GM19193 (cell line): ENCODE measurements around the gene EEFSEC.

Experiments
- POLR2A ChIP-seq: IDR thresholded peaks from 4 replicates; pipeline ENCODE4 v1.6.1; 2011; ENCODE audit not compliant: insufficient read depth, insufficient read length; ENCODE audit errors: extremely low read depth

The EEFSEC gene

DNA sequence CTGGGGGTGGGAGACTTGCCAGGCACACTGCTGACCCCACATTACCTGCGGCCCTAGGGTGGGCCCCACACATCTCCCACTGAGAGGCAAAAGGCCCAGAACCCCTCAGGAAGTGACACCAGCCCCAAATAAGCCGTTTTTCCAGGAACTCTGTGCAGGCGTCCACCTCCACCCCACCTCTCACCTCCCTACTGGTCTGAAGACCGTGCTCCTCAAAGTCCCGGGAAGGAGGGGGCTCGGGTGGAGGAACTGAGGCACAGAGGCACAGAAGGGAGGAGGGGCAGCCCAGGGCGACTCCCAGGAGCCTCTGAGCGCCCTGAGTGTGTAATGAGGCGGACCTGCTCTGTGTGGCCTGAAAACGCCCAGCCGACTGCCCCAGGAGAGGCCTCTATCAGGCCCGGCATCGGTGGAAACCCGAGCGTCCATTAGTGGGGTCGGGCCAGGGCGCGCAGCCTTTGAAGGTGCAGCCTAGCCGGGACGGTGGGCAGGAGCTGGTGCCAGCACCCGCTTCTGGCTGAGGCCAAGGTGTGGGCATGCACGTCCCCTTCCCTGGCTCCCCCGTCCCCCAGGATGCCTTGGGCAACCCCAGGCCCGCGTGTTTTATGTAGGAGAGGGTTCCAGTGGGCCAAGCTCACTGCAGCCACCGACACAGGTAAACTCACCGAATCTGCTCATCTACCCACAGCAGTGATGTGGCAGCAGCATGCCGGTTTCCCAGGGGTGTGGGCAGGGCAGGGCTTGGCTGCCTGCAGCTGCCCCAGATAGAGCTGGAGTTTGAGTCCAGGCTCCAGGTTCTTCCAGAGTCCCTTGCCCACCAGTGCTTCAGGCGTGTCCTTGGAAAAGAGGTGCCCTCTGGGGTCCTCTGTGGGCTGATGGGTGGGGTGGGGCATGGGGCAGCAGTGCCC, 257.6 kb downstream of the EEFSEC start:
- TF ChIP-seq POLR2A = no peak

DNA sequence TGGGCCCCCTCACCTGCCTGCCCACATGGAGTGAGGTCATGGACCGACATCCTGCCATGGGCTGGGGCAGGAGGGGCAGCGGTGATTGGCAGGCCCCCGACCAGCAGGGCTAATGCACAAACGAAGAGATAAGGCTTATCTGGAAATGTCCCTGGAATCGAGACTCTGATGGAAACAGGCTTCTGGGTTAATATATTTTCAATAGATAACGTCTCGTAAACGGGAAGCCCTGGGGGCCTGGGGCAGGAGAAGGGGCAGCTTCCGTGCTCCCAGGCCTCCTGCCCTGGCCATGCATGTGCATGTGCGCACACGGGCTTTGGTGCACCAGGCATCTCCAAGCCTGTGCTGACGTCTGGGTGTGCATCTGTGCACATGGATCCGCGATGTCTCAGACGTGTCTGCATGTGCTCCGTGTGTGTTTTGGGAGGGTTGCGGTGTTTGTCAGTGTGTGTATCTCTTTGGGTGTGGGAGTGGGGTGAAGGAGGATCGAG, 258.3 kb downstream of the EEFSEC start:
- TF ChIP-seq POLR2A = no peak

- TF ChIP-seq POLR2A = no peak
Measured at GRCh38 chr3:128412180-128413002, 259.1 kb downstream of the EEFSEC start.

DNA sequence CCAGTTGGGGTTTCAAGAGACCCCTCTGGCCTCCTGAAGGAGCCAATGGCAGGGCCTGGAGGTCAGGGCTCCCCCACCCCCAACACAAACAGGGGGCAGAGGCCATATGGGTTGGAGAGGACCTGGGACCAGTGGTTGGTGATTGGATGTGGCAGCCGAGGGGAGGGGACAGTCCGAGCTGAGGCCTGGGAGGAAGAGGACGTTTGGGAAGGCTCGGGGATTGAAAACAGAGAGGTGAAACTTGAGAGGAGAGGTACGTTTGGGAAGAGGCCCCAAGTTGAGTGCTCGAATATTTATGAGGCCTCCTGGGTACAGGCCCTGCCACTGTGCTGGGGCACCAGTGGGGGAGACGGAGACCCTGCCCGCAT, 259.7 kb downstream of the EEFSEC start:
- no peak for TF ChIP-seq POLR2A

DNA sequence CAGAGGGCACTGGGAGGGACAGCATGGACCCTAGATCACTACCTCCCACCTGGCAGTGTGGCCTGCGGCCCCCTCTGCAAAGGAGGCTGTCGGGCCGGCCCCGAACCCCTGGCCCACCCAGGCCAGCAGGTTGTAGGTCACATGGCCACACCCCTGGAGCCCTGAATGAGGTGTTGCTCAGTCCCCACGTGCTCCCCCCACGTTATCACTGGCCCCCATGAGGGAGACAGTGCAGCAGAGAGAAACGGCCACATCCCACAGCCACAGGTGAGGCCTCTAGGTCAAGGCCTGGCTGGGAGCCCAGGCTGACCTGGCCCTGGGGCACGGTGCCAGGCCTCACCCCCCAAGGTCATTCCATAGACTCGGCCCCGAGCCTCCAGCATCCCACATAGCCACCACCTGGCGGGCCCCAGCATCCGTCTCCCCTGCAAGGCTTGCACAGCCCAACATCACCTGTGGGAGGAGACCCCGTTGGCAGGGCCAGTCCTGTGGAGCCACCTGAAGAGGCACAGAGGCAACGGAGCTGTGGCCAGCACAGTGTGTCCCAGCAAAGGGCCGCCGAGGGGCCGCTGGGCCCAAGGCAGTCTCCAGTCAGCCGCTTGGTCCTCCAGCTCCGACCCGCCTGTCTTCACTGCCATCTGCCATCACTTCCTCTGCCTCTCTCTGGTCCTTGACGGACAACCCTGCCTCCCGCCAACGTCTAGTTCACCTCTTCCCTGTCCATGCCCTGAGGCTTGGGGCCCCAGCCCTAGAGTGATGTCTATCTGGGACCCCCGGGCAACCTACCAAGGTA, 260.3 kb downstream of the EEFSEC start:
- TF ChIP-seq POLR2A = no peak

DNA sequence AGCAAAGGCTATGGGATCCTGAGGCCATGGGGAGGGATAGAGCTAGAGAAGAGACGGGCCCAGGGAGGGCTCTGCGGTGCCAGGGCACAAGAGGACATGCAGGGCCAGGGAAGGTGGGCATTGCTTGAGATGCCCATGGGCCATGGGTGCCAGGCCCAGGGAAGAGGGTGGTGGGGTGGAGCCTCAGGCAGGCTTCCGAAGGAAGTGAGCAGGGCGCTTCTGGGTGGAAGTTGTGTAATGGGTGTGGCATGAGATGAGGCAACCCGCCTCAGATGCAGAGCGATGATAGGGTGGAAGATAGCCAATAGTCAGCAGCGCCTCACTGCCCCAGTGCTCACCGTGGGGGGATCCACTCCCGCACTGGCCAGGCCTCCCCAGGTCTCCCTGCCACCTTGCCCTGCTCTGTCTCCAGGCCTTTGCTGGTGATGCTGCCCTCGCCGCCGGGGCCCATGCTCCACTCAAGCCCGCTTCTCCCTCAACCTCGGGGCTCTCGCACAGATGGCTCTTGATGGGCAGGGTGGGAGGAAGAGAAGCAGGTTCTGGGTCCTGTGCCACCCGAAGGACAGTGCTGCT, 262.0 kb downstream of the EEFSEC start:
- TF ChIP-seq POLR2A = no peak

- no peak for TF ChIP-seq POLR2A
Measured at GRCh38 chr3:128415773-128416577, 262.7 kb downstream of the EEFSEC start.

- no peak for TF ChIP-seq POLR2A
Measured at GRCh38 chr3:128416578-128417211, 263.4 kb downstream of the EEFSEC start.

DNA sequence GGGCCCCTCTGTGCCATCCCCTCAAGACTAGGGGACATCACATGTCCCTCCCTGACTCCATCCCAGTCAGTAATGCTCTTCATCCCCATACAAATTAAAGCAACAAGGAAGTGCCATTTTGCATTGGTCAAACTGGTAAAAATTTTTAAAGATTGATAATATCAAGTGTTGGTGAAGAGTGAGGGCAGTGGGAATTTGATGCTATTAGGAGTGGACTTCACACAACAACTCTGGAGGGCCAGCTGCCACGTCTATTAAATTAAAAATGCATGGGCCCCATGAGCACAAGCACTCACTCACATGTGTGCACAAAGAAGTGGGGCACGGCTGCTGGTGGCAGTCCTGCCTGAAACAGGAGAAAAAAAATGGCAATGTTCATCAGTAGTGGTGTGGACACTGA, 265.6 kb downstream of the EEFSEC start:
- TF ChIP-seq POLR2A = no peak

- no peak for TF ChIP-seq POLR2A
Measured at GRCh38 chr3:128419311-128419710, 266.0 kb downstream of the EEFSEC start.

GRCh38 chr3:128420289-128420688, 267.0 kb downstream of the EEFSEC start:
- TF ChIP-seq POLR2A = no peak

DNA sequence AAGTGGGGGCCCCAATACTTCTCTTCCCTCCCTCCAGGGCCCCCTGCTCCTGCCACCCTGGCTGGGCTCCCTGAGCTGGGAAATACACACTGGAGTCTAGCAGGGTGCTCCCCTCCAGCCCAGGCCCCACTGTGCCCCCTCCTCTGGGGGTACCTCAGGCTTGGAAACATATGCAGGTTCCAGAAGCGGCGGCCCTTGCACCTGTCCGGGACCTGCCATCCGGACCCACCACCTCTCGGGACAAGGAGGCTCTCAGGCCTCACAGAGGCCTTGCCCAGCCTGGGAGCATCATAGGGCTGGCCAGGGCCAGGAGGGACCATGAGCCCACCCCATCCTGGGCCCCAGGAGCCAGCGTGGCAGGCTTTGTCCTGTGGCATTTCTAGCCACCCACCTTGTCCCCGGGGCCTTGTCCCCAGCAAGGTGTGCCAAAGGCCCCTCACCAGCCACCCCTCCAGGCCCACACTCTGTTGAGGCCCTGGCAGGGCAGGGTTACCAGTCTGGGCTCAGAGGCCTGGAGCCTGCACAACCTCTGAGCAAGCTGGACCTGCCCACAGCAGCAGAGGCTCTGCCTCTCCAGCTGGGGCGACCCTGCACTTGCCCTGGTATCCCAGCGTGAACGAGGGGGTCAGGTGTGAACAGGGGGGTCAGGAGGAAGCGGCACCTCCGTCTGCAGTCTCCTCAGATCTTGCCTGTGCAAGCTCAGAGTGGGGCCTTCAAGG, 267.6 kb downstream of the EEFSEC start:
- TF ChIP-seq POLR2A = no peak

- no peak for TF ChIP-seq POLR2A
Measured at GRCh38 chr3:128421439-128421836, 268.2 kb downstream of the EEFSEC start.
